H1 (cell line): Measurements from ENCODE around the gene TRIM24. TPM values are rescaled to one million over a fixed set of nuclear protein-coding genes. Genes with fewer than 3 reads are reported as not detected.

Experiments
- CTCF ChIA-PET: fragments of 300-600 bp; sonication (Branson Sonifier 250); formaldehyde crosslinking; loops from one replicate; lab custom pipeline; 2021; ENCODE audit not compliant: partially characterized antibody; lab: Charles Lee
- POLR2A ChIA-PET: fragments of 300-600 bp; sonication (Branson Sonifier 250); formaldehyde crosslinking; loops from one replicate; lab custom pipeline; 2021; ENCODE audit warnings: inconsistent platforms; ENCODE audit not compliant: partially characterized antibody; lab: Charles Lee
- DNase-seq, 2 experiments: peaks; one replicate each; pipeline versions ENCODE4 v3.0.0 to v3.0.0-alpha.2; 2010 to 2022; ENCODE audit warnings: low spot score in 2 of 2, low read depth in 1 of 2, mixed read lengths in 1 of 2
- FAIRE-seq: peaks from 2 replicates; lab custom pipeline; 2011; peaks lifted over from hg19 to GRCh38; lab: Jason Lieb, UNC
- H2AFZ ChIP-seq: 2 replicates; pipeline ENCODE4 v1.8.1; 2012; ENCODE audit warnings: low read length, inconsistent platforms
- H2AK5ac ChIP-seq: 2 replicates; pipeline ENCODE4 v1.6.1; 2013; ENCODE audit warnings: low read depth, low read length
- H2BK120ac ChIP-seq: replicated peaks from 2 replicates; pipeline ENCODE3; 2013; ENCODE audit warnings: low read depth, low read length, inconsistent platforms
- H2BK12ac ChIP-seq: 2 replicates; pipeline ENCODE4 v1.6.1; 2013; ENCODE audit warnings: low read depth, low read length
- H2BK15ac ChIP-seq: 2 replicates; pipeline ENCODE4 v1.6.1; 2013; ENCODE audit warnings: low read length
- H2BK20ac ChIP-seq: 2 replicates; pipeline ENCODE4 v1.6.1; 2013; ENCODE audit warnings: low read length
- H2BK5ac ChIP-seq: 2 replicates; pipeline ENCODE4 v1.6.1; 2013; ENCODE audit warnings: low read depth, low read length
- H3K14ac ChIP-seq: 2 replicates; pipeline ENCODE4 v1.6.1; 2013; ENCODE audit warnings: inconsistent platforms; ENCODE audit not compliant: insufficient read length
- H3K18ac ChIP-seq: 2 replicates; pipeline ENCODE4 v1.6.1; 2013; ENCODE audit warnings: low read length; ENCODE audit errors: extremely low read depth
- H3K23ac ChIP-seq: 2 replicates; pipeline ENCODE4 v1.6.1; 2013; ENCODE audit warnings: inconsistent platforms; ENCODE audit not compliant: insufficient read length
- H3K23me2 ChIP-seq: 2 replicates; pipeline ENCODE4 v1.6.1; 2013; ENCODE audit warnings: low read depth, low read length
- H3K27ac ChIP-seq: 2 replicates; pipeline ENCODE4 v1.6.1; 2011; ENCODE audit warnings: low read depth, low read length, inconsistent platforms
- H3K27me3 ChIP-seq, 4 experiments: replicated peaks in 1 of 4; 1 replicate in 1 of 4; 2 replicates in 3 of 4; pipeline versions ENCODE4 v1.6.1 to v1.8.1; 2011 to 2013; ENCODE audit warnings: low read length in 3 of 4, mild to moderate bottlenecking in 3 of 4, inconsistent platforms in 2 of 4, mixed read lengths in 2 of 4, moderate library complexity in 1 of 4; ENCODE audit not compliant: control insufficient read depth in 3 of 4, insufficient read depth in 3 of 4; ENCODE audit errors: extremely low read depth in 1 of 4
- H3K36me3 ChIP-seq, 4 experiments: 2 replicates each; pipeline versions ENCODE4 v1.6.1 to v1.8.1; 2011 to 2013; ENCODE audit warnings: mild to moderate bottlenecking in 4 of 4, low read length in 3 of 4, moderate library complexity in 2 of 4, control low read depth in 1 of 4, inconsistent platforms in 1 of 4; ENCODE audit not compliant: insufficient read depth in 4 of 4, control insufficient read depth in 2 of 4
- H3K4ac ChIP-seq: replicated peaks from 2 replicates; pipeline ENCODE3; 2013; ENCODE audit warnings: low read length, low read depth, mixed read lengths, inconsistent platforms; ENCODE audit not compliant: insufficient read length
- H3K4me1 ChIP-seq, 4 experiments: replicated peaks in 1 of 4; 1 replicate in 1 of 4; 2 replicates in 3 of 4; pipeline versions ENCODE4 v1.6.1 to v1.8.1; 2011 to 2013; ENCODE audit warnings: low read length in 3 of 4, inconsistent platforms in 2 of 4, mixed read lengths in 1 of 4; ENCODE audit not compliant: insufficient read depth in 4 of 4, control insufficient read depth in 3 of 4
- H3K4me2 ChIP-seq, 2 experiments: 2 replicates each; pipeline versions ENCODE4 v1.6.1 to v1.8.1; 2011 to 2013; ENCODE audit warnings: low read depth in 2 of 2, low read length in 2 of 2, control low read depth in 1 of 2, inconsistent platforms in 1 of 2, mild to moderate bottlenecking in 1 of 2; ENCODE audit not compliant: insufficient read depth in 1 of 2
- H3K4me3 ChIP-seq, 4 experiments: fragments of 200-600, 300-600 bp in 1 of 4; sonication (generic), shearing (Covaris generic), sonication (Bioruptor Twin) in 1 of 4; 2 replicates each; pipeline versions ENCODE4 v1.5.1 to v1.8.1; 2011 to 2016; ENCODE audit warnings: low read length in 4 of 4, low read depth in 3 of 4, control low read depth in 2 of 4, inconsistent platforms in 2 of 4, mild to moderate bottlenecking in 2 of 4, mixed read lengths in 1 of 4, moderate library complexity in 1 of 4; ENCODE audit not compliant: insufficient read depth in 2 of 4; ENCODE audit errors: extremely low read depth in 1 of 4
- H3K56ac ChIP-seq: replicated peaks from 2 replicates; pipeline ENCODE3; 2013; ENCODE audit warnings: low read depth, mild to moderate bottlenecking, mixed read lengths, low read length, inconsistent platforms; ENCODE audit not compliant: insufficient read length
- H3K79me1 ChIP-seq: 2 replicates; pipeline ENCODE4 v1.6.1; 2013; ENCODE audit warnings: low read depth, low read length, control low read depth
- H3K79me2 ChIP-seq, 2 experiments: 2 replicates each; pipeline versions ENCODE4 v1.6.1 to v1.8.1; 2012 to 2013; ENCODE audit warnings: low read length in 2 of 2, mild to moderate bottlenecking in 2 of 2, inconsistent platforms in 1 of 2; ENCODE audit not compliant: insufficient read depth in 2 of 2, control insufficient read depth in 1 of 2
- H3K9ac ChIP-seq, 4 experiments: replicated peaks in 1 of 4; 1 replicate in 1 of 4; 2 replicates in 3 of 4; pipeline versions ENCODE4 v1.6.1 to v1.8.1; 2011 to 2013; ENCODE audit warnings: low read depth in 3 of 4, low read length in 3 of 4, control low read depth in 2 of 4, mild to moderate bottlenecking in 2 of 4, moderate library complexity in 2 of 4, inconsistent platforms in 1 of 4; ENCODE audit errors: extremely low read depth in 1 of 4
- H3K9me3 ChIP-seq, 2 experiments: 2 replicates each; pipeline versions ENCODE4 v1.6.1 to v1.8.1; 2012 to 2013; ENCODE audit warnings: mild to moderate bottlenecking in 2 of 2, moderate library complexity in 2 of 2, control low read depth in 1 of 2, inconsistent platforms in 1 of 2, low read depth in 1 of 2, low read length in 1 of 2, mixed read lengths in 1 of 2; ENCODE audit not compliant: insufficient read depth in 2 of 2
- H4K20me1 ChIP-seq, 2 experiments: replicated peaks in 1 of 2; 2 replicates each; pipeline versions ENCODE3 to v1.8.1; 2011 to 2013; ENCODE audit warnings: inconsistent platforms in 2 of 2, low read length in 2 of 2, mild to moderate bottlenecking in 1 of 2; ENCODE audit not compliant: insufficient read depth in 2 of 2, control insufficient read depth in 1 of 2
- H4K5ac ChIP-seq: 2 replicates; pipeline ENCODE4 v1.6.1; 2013; ENCODE audit warnings: low read length, low read depth, mixed read lengths, inconsistent platforms; ENCODE audit not compliant: insufficient read length
- H4K8ac ChIP-seq: 2 replicates; pipeline ENCODE4 v1.8.0; 2013; ENCODE audit warnings: mild to moderate bottlenecking, moderate library complexity, low read length, inconsistent platforms; ENCODE audit not compliant: insufficient read depth; ENCODE audit errors: extremely low read depth
- H4K91ac ChIP-seq: replicated peaks from 2 replicates; pipeline ENCODE3; 2013; ENCODE audit warnings: low read length, mixed read lengths, inconsistent platforms; ENCODE audit not compliant: insufficient read length
- BCL11A ChIP-seq, 2 experiments: IDR thresholded peaks; one replicate each; pipeline ENCODE4 v1.6.1; 2011; ENCODE audit warnings: low read depth in 2 of 2, low read length in 2 of 2, mild to moderate bottlenecking in 2 of 2
- CTBP2 ChIP-seq: IDR thresholded peaks from 2 replicates; pipeline ENCODE4 v1.7.0; 2011; ENCODE audit warnings: borderline replicate concordance, mild to moderate bottlenecking, moderate library complexity, mixed read lengths, low read length; ENCODE audit not compliant: insufficient read depth, insufficient read length
- NANOG ChIP-seq: IDR thresholded peaks from 2 replicates; pipeline ENCODE4 v1.6.1; 2011; ENCODE audit warnings: low read length, low read depth, mild to moderate bottlenecking, inconsistent platforms; ENCODE audit not compliant: insufficient read depth, poor library complexity, severe bottlenecking
- RBBP5 ChIP-seq: IDR thresholded peaks from 2 replicates; pipeline ENCODE4 v1.7.1; 2012; ENCODE audit warnings: low read depth, mild to moderate bottlenecking, inconsistent platforms, low read length, moderate library complexity, borderline replicate concordance
- SP2 ChIP-seq: IDR thresholded peaks from 2 replicates; pipeline ENCODE4 v1.6.1; 2012; ENCODE audit warnings: mild to moderate bottlenecking, low read length, inconsistent platforms
- WGBS, 2 experiments: shearing (Covaris generic) in 1 of 2; methylation state at CpG; one replicate each; pipeline versions ENCODE4 v1.1.6 to v1.1.7; 2013 to 2015; ENCODE audit warnings: low lambda C conversion rate in 2 of 2, mixed read lengths in 2 of 2, inconsistent platforms in 1 of 2, low coverage in 1 of 2, missing lambda C conversion rate in 1 of 2; ENCODE audit not compliant: insufficient replicate concordance in 2 of 2, insufficient coverage in 1 of 2, insufficient read length in 1 of 2; ENCODE audit errors: extremely low coverage in 1 of 2, missing lambda C conversion rate in 1 of 2; 5-methylcytosine and 5-hydroxymethylcytosine counted together
- polyA plus RNA-seq, 7 experiments: library from polyadenylated mRNA; depleted of rRNA in 3 of 7; stranded (reverse) in 5 of 7; unstranded in 2 of 7; fragments of >200 nt in 5 of 7; fragments of 200-250 nt in 2 of 7; gene quantifications; 1 replicate in 5 of 7; 2 replicates in 1 of 7; 4 replicates in 1 of 7; pipeline versions ENCODE4 v1.2.1 to v1.2.3, GENCODE V29; 2011 to 2013; ENCODE audit warnings: missing spikeins in 2 of 7, mixed read lengths in 2 of 7
- total RNA-seq: library from RNA; stranded (reverse); fragmentation: NEBNext Ultra II Directional; extraction: Animal tissue kit (Norgen Biotek cat#: 25700); gene quantifications from 2 replicates; pipeline ENCODE4 v1.2.1, GENCODE V29; 2021

TRIM24 gene
- total and polyA plus RNA-seq, 2 of the 8 experiments (the other 6 are each of a cell fraction or from before 2014, with no cell fraction given), result 67.6 to 149 TPM

GRCh38 chr7:138630059-138630610 is 170.1 kb downstream of the TRIM24 start:
- WGBS, 2 experiments, result 93% methylated on average over 8 of the region's 8 CpGs; no CpG with 5 or more reads in 1 of the 2 experiments
- CTCF ChIA-PET, result interaction anchor here (1.2 kb wide), 1 partner anchor 9 kb away, joined by 4 read pairs; no protein-coding TSS in a partner anchor
- DNase-seq, result no peak

More at GRCh38 chr7:138630059-138630610, 170.1 kb downstream of the TRIM24 start:
- no peak overlapping the region for H3K14ac ChIP-seq
- H2BK12ac ChIP-seq, result no peak overlapping the region
- no peak overlapping the region for H4K5ac ChIP-seq
- no peak overlapping the region for H3K4me3 ChIP-seq
- H2AK5ac ChIP-seq, result no peak overlapping the region
- H3K23me2 ChIP-seq, result no peaks in the 10 kb centered on the region
- no peak overlapping the region for H3K4ac ChIP-seq
- no peak overlapping the region for H3K23ac ChIP-seq
- no peak for FAIRE-seq
- H3K18ac ChIP-seq, result no peak overlapping the region
- H3K79me1 ChIP-seq, result no peaks in the 10 kb centered on the region
- no peaks in the 10 kb centered on the region for H3K27me3 ChIP-seq
- no peak overlapping the region for H3K56ac ChIP-seq
- H4K91ac ChIP-seq, result no peak overlapping the region
- H2BK5ac ChIP-seq, result no peak overlapping the region
- POLR2A ChIA-PET, result interaction anchor here (1.2 kb wide), 1 partner anchor 170 kb away, joined by 3 read pairs; the partner anchor contains the start of gene TRIM24
- TF ChIP-seq RBBP5, result no peak
- no peak for TF ChIP-seq SP2
- no peak for TF ChIP-seq NANOG
- TF ChIP-seq BCL11A (IDR thresholded peaks at IDR 0.05; ENCODE audit: low read depth in 2 of 2, low read length in 2 of 2), result no peak
- TF ChIP-seq CTBP2, result no peak
- H3K4me1 ChIP-seq, result peaks cover 0 to 5% (median 0%) of the 10 kb centered on the region in 4 experiments; a peak in 2 of 7 replicates
- H3K36me3 ChIP-seq, result no peaks in the 10 kb centered on the region
- H4K8ac ChIP-seq, result no peak overlapping the region
- H4K20me1 ChIP-seq, result no peaks in the 10 kb centered on the region
- H3K9ac ChIP-seq, result no peak overlapping the region
- no peak overlapping the region for H3K27ac ChIP-seq
- H2BK120ac ChIP-seq, result no peak overlapping the region
- no peak overlapping the region for H2BK15ac ChIP-seq
- no peaks in the 10 kb centered on the region for H3K9me3 ChIP-seq
- H2BK20ac ChIP-seq, result no peak overlapping the region
- no peak overlapping the region for H3K4me2 ChIP-seq
- no peaks in the 10 kb centered on the region for H3K79me2 ChIP-seq
- no peak overlapping the region for H2AFZ ChIP-seq
